Mesodermal cell (in vitro differentiated cells): ENCODE results near the gene MAP3K5.
"Not testable (repeated sequence)": the region's sequence is repeated elsewhere in the genome, so short reads cannot be mapped to it uniquely, and the experiment has no call there.

ENCODE experiments used
- H3K27ac ChIP-seq: 2 replicates; pipeline ENCODE4 v1.7.0; 2013; ENCODE audit warnings: mild to moderate bottlenecking, low read depth, low read length, moderate library complexity; ENCODE audit not compliant: severe bottlenecking
- H3K36me3 ChIP-seq: 2 replicates; pipeline ENCODE4 v1.7.1; 2013; ENCODE audit warnings: mild to moderate bottlenecking, low read length, moderate library complexity; ENCODE audit not compliant: control insufficient read depth, insufficient read depth
- H3K4me1 ChIP-seq: one replicate; pipeline ENCODE4 v1.7.1; 2013; ENCODE audit warnings: mild to moderate bottlenecking, low read length; ENCODE audit not compliant: insufficient read depth, control insufficient read depth, poor library complexity, severe bottlenecking
- H3K4me3 ChIP-seq: 2 replicates; pipeline ENCODE4 v1.7.0; 2013; ENCODE audit warnings: low read length, control low read depth, mild to moderate bottlenecking; ENCODE audit not compliant: insufficient read depth, poor library complexity, severe bottlenecking; ENCODE audit errors: extremely low read depth
- H3K9me3 ChIP-seq: 2 replicates; pipeline ENCODE4 v1.7.1; 2013; ENCODE audit warnings: mild to moderate bottlenecking, low read length, moderate library complexity; ENCODE audit not compliant: control insufficient read depth
- WGBS, 2 experiments: methylation state at CpG; one replicate each; pipeline ENCODE4 v1.1.5; 2013; ENCODE audit warnings: missing lambda C conversion rate in 2 of 2; ENCODE audit not compliant: insufficient coverage in 2 of 2; 5-methylcytosine and 5-hydroxymethylcytosine counted together

The MAP3K5 gene

DNA sequence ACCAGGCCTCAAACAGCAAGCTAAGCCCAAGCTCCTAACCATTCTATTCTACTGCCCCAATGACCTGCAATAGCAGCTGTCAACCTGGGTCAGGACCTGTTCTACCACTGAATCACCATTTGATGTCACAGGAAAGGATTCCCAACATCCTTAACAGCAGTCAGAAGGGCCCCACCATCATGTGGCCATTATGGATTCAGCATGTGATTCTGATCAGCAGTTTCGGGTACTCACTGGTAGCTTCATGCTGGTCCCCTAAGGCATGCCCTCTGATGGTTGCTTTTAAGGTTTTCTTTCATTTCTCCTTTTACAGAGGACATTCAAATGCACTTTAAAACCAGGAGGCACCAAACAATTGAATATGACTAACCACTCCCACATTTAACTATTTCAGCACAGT, 204.8 kb downstream of the MAP3K5 start:
- H3K9me3 ChIP-seq, result no peaks in the 10 kb centered on the region
- no peak overlapping the region for H3K27ac ChIP-seq
- no peak overlapping the region for H3K4me3 ChIP-seq
- peaks cover 5% of the 10 kb centered on the region for H3K4me1 ChIP-seq
- no peaks in the 10 kb centered on the region for H3K36me3 ChIP-seq
- WGBS, 2 experiments, result 88 to 89% methylated on average over 1 of the region's 1 CpG

DNA sequence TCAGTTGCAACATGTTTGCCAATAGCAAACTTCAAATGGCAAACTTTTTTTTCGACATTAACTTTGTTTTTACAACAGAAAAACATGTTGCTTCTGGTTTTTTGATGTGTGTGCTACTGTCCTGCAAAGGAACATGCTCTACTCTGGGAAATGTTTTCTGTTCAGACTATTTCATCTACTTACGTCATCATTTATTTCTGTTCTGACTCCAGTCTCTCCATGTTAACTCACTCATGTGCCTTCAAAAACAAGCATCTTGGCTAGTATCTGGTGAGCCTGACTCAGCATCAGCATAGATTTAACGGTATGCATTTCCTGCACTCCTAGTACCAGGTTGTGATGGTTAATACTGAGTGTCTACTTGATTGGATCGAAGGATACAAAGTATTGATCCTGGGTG, 206.0 kb downstream of the MAP3K5 start:
- Histone ChIP-seq H3K9me3 (no peaks in the 10 kb centered on the region), H3K36me3 (no peaks in the 10 kb centered on the region), H3K4me3 (no peak overlapping the region), H3K4me1 (peaks cover 5% of the 10 kb centered on the region), H3K27ac (no peak overlapping the region)
- WGBS, 2 experiments, result 56 to 64% methylated on average over 2 to 3 of the region's 4 CpGs

DNA sequence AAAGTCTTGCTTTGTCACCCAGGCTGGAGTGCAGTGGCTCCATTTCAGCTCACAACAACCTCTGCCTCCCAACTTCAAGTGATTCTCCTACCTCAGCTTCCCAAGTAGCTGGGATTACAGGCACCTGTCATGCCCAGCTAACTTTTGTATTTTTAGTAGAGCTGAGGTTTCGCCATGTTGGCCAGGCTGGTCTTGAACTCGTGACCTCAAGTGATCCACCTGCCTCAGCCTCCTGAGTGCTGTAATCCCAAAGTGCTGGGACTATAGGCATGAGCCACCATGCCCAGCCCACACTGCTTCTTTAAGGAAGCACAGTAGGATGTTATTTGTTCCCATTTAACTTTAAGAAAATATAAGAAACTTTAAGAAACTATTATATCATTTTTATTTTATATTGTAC, 206.8 kb downstream of the MAP3K5 start:
- not testable (repeated sequence) for H3K4me1 ChIP-seq, H3K9me3 ChIP-seq, H3K27ac ChIP-seq, H3K36me3 ChIP-seq, H3K4me3 ChIP-seq
- 89 to 93% methylated on average over 2 of the region's 2 CpGs for WGBS, 2 experiments

DNA sequence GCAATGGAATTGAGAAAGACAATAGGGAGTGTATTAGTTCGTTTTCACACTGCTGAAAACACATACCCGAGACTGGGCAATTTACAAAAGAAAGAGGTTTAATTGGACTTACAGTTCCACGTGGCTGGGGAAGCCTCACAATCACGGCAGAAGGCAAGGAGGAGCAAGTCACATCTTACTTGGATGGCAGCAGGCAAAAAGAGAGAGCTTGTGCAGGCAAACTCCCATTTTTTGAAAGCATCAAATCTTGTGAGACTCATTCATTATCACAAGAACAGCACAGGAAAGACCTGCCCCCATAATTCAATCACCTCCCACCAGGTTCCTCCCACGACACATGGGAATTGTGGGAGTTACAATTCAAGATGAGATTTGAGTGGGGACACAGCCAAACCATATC, 208.0 kb downstream of the MAP3K5 start:
- not testable (repeated sequence) for H3K27ac ChIP-seq, H3K4me3 ChIP-seq, H3K36me3 ChIP-seq, H3K9me3 ChIP-seq, H3K4me1 ChIP-seq
- WGBS, 2 experiments, result 80% methylated on average over 3 to 5 of the region's 5 CpGs

- H3K4me1 ChIP-seq, result peaks cover 5% of the 10 kb centered on the region
- no CpG with 5 or more reads among the region's 3 CpGs for WGBS, 2 experiments
- H3K27ac ChIP-seq, result no peak overlapping the region
These were observed 209.4 kb downstream of the MAP3K5 start for GRCh38 chr6:136582711-136583471.

DNA sequence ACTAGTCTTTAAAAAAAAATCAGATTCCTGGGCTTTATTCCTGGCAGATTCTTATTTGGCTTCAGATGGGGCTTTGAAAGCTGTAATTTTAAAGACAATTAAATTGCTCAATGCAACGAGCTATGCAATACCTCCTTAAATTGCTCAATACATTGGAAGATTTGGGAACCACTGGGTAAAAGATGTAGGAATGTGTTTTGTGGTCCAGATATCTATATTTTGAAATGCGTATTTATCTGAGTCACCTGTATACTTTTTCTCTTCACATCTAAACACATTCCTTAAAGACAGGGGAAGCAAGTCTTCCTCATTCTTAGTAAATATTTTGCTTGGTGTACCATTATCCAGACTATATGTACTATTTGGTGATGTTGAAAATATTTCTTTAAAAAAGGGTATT, 212.5 kb downstream of the MAP3K5 start:
- Histone ChIP-seq H3K36me3 (no peaks in the 10 kb centered on the region), H3K4me3 (no peak overlapping the region), H3K4me1 (no peaks in the 10 kb centered on the region), H3K9me3 (no peaks in the 10 kb centered on the region), H3K27ac (no peak overlapping the region)
- WGBS, 2 experiments, result no CpG with 5 or more reads among the region's 2 CpGs

More at GRCh38 chr6:136582711-136583471, 209.4 kb downstream of the MAP3K5 start:
- Histone ChIP-seq H3K9me3 (no peaks in the 10 kb centered on the region), H3K4me3 (no peak overlapping the region), H3K36me3 (no peaks in the 10 kb centered on the region)

- 86 to 88% methylated on average over 4 of the region's 6 CpGs for WGBS, 2 experiments
- H3K27ac ChIP-seq, result no peak overlapping the region
- H3K9me3 ChIP-seq, result peaks cover under 1% of the 10 kb centered on the region
- no peak overlapping the region for H3K4me3 ChIP-seq
- H3K36me3 ChIP-seq, result no peaks in the 10 kb centered on the region
- no peaks in the 10 kb centered on the region for H3K4me1 ChIP-seq
These were observed 215.5 kb downstream of the MAP3K5 start for GRCh38 chr6:136576821-136577220.

DNA sequence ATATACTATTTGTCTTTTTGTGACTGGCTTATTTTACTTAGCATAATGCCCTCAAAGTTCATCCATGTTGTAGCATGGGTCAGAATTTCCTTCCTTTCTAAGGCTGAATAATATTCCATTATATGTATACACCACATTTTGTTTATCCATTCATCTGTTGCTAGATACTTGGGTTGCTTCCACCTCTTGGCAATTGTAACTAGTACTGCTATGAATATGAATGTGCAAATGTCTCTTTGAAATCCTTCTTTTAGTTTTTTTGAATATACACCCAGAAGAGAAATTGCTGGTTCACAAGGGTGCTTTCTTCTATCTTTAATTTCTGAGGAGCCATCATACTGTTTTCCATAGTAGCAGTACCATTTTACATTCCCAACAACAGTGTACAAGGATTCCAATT, 220.8 kb downstream of the MAP3K5 start:
- no peaks in the 10 kb centered on the region for H3K4me1 ChIP-seq
- no peak overlapping the region for H3K27ac ChIP-seq
- no peak overlapping the region for H3K4me3 ChIP-seq
- H3K36me3 ChIP-seq, result no peaks in the 10 kb centered on the region
- H3K9me3 ChIP-seq, result peaks cover 17% of the 10 kb centered on the region

- 100% methylated on average over 1 of the region's 5 CpGs; no CpG with 5 or more reads in 1 of the 2 experiments for WGBS, 2 experiments
- Histone ChIP-seq H3K4me3 (no peak overlapping the region), H3K27ac (no peak overlapping the region), H3K4me1 (no peaks in the 10 kb centered on the region), H3K9me3 (peaks cover 17% of the 10 kb centered on the region), H3K36me3 (no peaks in the 10 kb centered on the region)
These were observed 221.2 kb downstream of the MAP3K5 start for GRCh38 chr6:136571065-136571464.

- no peaks in the 10 kb centered on the region for H3K4me1 ChIP-seq
- H3K9me3 ChIP-seq, result peaks cover 17% of the 10 kb centered on the region
- WGBS, 2 experiments, result 88 to 94% methylated on average over 2 of the region's 3 CpGs
- H3K27ac ChIP-seq, result no peak overlapping the region
- H3K4me3 ChIP-seq, result no peak overlapping the region
- H3K36me3 ChIP-seq, result no peaks in the 10 kb centered on the region
These were observed 224.1 kb downstream of the MAP3K5 start for GRCh38 chr6:136568129-136568528.

DNA sequence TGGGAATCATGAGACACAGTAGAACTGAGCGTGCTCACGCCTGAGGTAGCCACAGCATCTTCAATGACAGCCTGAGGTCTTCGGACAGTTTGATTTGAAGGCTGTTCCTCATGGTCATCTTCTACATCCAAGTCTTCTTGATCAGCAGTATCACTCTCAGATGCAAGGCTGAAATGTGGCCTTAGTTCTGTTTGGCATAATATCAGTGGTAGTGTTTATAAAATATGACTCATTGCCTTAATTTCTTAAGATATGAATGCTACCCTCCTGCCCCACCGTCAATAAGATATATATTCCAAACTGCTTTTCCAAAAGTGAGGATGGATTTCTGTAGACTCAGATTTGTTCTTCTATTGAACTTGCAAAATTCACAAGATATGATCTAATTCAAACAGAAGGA, 224.6 kb downstream of the MAP3K5 start:
- Histone ChIP-seq H3K4me1 (no peaks in the 10 kb centered on the region), H3K27ac (no peak overlapping the region), H3K9me3 (peaks cover 17% of the 10 kb centered on the region), H3K36me3 (no peaks in the 10 kb centered on the region), H3K4me3 (no peak overlapping the region)
- WGBS, 2 experiments, result 96% methylated on average over 3 of the region's 4 CpGs
